Measurements from ENCODE around the gene ATG16L2. TPM values are rescaled to one million over a fixed set of nuclear protein-coding genes. Genes with fewer than 3 reads are reported as not detected.
A peak's percentile ranks its signal among the peaks of the same experiment; 100 is the strongest.

The ATG16L2 gene
- total and polyA plus RNA-seq, 9 of the 15 experiments (the other 6 are each of a cell fraction or from before 2014, with no cell fraction given) = 0.18 to 11.2 (median 6.2) TPM

GRCh38 chr11:72813740-72814285, 398 bp upstream of the ATG16L2 start (continued):
- no peak for TF ChIP-seq RREB1 (CRISPR knock-in tag; IDR thresholded peaks at IDR 0.05)
- TF ChIP-seq ELF2 (CRISPR knock-in tag; IDR thresholded peaks at IDR 0.05) = no peak
- no peak for TF ChIP-seq YBX1 (IDR thresholded peaks at IDR 0.05)
- TF ChIP-seq NCOA6 (IDR thresholded peaks at IDR 0.05) = no peak
- no peak for TF ChIP-seq KLF10 (CRISPR knock-in tag; IDR thresholded peaks at IDR 0.05)
- TF ChIP-seq PBX2 (CRISPR knock-in tag; IDR thresholded peaks at IDR 0.05; ENCODE audit: low read depth) = no peak
- TF ChIP-seq PBX2 (tag; conservative IDR thresholded peaks at IDR 0.05; ENCODE audit: low read depth) = no peak
- 0 out of 2 replicates have a peak, but pooled peaks have one; percentile 11 for TF ChIP-seq LCOR (CRISPR knock-in tag; IDR thresholded peaks at IDR 0.05)
- 0 out of 2 replicates have a peak, but pooled peaks have one; percentile 7 for TF ChIP-seq TAF7 (tag; IDR thresholded peaks at IDR 0.05)
- TF ChIP-seq ZNF143 (CRISPR knock-in tag; IDR thresholded peaks at IDR 0.05) = peak; percentile 31; the same call in 1 of the 2 replicates
- TF ChIP-seq SMARCB1 (IDR thresholded peaks at IDR 0.05; ENCODE audit: insufficient read length, low read depth) = no peak
- TF ChIP-seq TFE3 (CRISPR knock-in tag; IDR thresholded peaks at IDR 0.05) = no peak
- TF ChIP-seq SRSF1 (IDR thresholded peaks at IDR 0.05; ENCODE audit: low read depth, low read length) = no peak
- no peak for TF ChIP-seq MTF1 (CRISPR knock-in tag; IDR thresholded peaks at IDR 0.05; ENCODE audit: borderline replicate concordance)
- no peak for TF ChIP-seq PTTG1 (tag; IDR thresholded peaks at IDR 0.05; ENCODE audit: low read depth)
- no peak for TF ChIP-seq TEAD4 (IDR thresholded peaks at IDR 0.05; ENCODE audit: low read length)
- TF ChIP-seq TEAD4 (CRISPR knock-in tag; IDR thresholded peaks at IDR 0.05; ENCODE audit: borderline replicate concordance) = no peak
- no peak for TF ChIP-seq ZSCAN32 (CRISPR knock-in tag; IDR thresholded peaks at IDR 0.05)
- 0 out of 4 replicates have a peak, but pooled peaks of 1 of the 2 experiments have one; percentile 5 for TF ChIP-seq ETV6 (IDR thresholded peaks at IDR 0.05; ENCODE audit: borderline replicate concordance in 1 of 2, low read depth in 2 of 2, low read length in 1 of 2)
- TF ChIP-seq ETV6 (CRISPR knock-in tag; IDR thresholded peaks at IDR 0.05; ENCODE audit: borderline replicate concordance) = no peak

Data from K562 (cell line).